ENCODE results near the gene RFX8.
A peak's percentile ranks its signal among the peaks of the same experiment; 100 is the strongest.

RFX8 gene

GRCh38 chr2:101405351-101405899 lies 69.5 kb downstream of the RFX8 start:
- DNase-seq, result no peak

- no peak for DNase-seq
Measured at GRCh38 chr2:101403745-101404144, 71.2 kb downstream of the RFX8 start.

- no peak for DNase-seq
Measured at GRCh38 chr2:101402630-101403029, 72.3 kb downstream of the RFX8 start.

- no peak for DNase-seq
Measured at GRCh38 chr2:101401906-101402305, 73.0 kb downstream of the RFX8 start.

GRCh38 chr2:101401326-101401665 lies 73.6 kb downstream of the RFX8 start:
- no peak for DNase-seq

- DNase-seq, result no peak
Measured at GRCh38 chr2:101400506-101401325, 74.2 kb downstream of the RFX8 start.

- no peak for DNase-seq
Measured at GRCh38 chr2:101400048-101400447, 74.9 kb downstream of the RFX8 start.

- no peak for DNase-seq
Measured at GRCh38 chr2:101399021-101399799, 75.7 kb downstream of the RFX8 start.

GRCh38 chr2:101398116-101398821 lies 76.6 kb downstream of the RFX8 start:
- no peak for DNase-seq

GRCh38 chr2:101396316-101396717 lies 78.6 kb downstream of the RFX8 start:
- DNase-seq, result no peak

- no peak for DNase-seq
Measured at GRCh38 chr2:101395545-101396315, 79.2 kb downstream of the RFX8 start.

GRCh38 chr2:101388232-101388631 lies 86.7 kb downstream of the RFX8 start:
- DNase-seq, result no peak

GRCh38 chr2:101387151-101387834 lies 87.6 kb downstream of the RFX8 start, which contains the start of gene CREG2:
CREG2 (minus strand) TSS chr2:101387503; CDS start chr2:101387457, 46 bp downstream.
- peak; percentile 68 for DNase-seq

- no peak for DNase-seq
Measured at GRCh38 chr2:101386599-101387150, 88.2 kb downstream of the RFX8 start.

GRCh38 chr2:101383016-101383541 lies 91.8 kb downstream of the RFX8 start:
- DNase-seq, result no peak

GRCh38 chr2:101382442-101382841 lies 92.5 kb downstream of the RFX8 start:
- no peak for DNase-seq

GRCh38 chr2:101380376-101380775 lies 94.5 kb downstream of the RFX8 start:
- no peak for DNase-seq

- no peak for DNase-seq
Measured at GRCh38 chr2:101379091-101379490, 95.8 kb downstream of the RFX8 start.

GRCh38 chr2:101375653-101376052 lies 99.3 kb downstream of the RFX8 start:
- no peak for DNase-seq

GRCh38 chr2:101374821-101375561 lies 99.9 kb downstream of the RFX8 start:
- no peak for DNase-seq

All from stimulated activated CD8-positive, alpha-beta memory T cell treated with anti-CD3 and anti-CD28 coated beads, Interleukin-4, amount 100 ng/mL, for 48 hours (primary cell).